NCI-H2107 treated with DMSO at 0.1 percent for 48 hours (cell line): ENCODE results near the gene ZHX3.

Source experiments
- DNase-seq: peaks from one replicate; lab custom pipeline; 2025; ENCODE audit not compliant: unreplicated experiment; lab: John Stamatoyannopoulos, UW

Gene ZHX3

GRCh38 chr20:41231136-41231535, 86.4 kb downstream of the ZHX3 start:
- no peak for DNase-seq

GRCh38 chr20:41230136-41230535, 87.4 kb downstream of the ZHX3 start:
- no peak for DNase-seq

- DNase-seq: no peak
These were observed 88.3 kb downstream of the ZHX3 start for GRCh38 chr20:41229259-41229658.

- no peak for DNase-seq
These were observed 88.7 kb downstream of the ZHX3 start for GRCh38 chr20:41228858-41229257.

GRCh38 chr20:41226426-41226825, 91.1 kb downstream of the ZHX3 start:
- DNase-seq: no peak

- no peak for DNase-seq
These were observed 92.4 kb downstream of the ZHX3 start for GRCh38 chr20:41225091-41225490.

- DNase-seq: no peak
These were observed 93.2 kb downstream of the ZHX3 start for GRCh38 chr20:41224281-41224680.

- no peak for DNase-seq
These were observed 94.4 kb downstream of the ZHX3 start for GRCh38 chr20:41223112-41223511.

- DNase-seq: no peak
These were observed 94.8 kb downstream of the ZHX3 start for GRCh38 chr20:41222703-41223102.

GRCh38 chr20:41222296-41222695, 95.2 kb downstream of the ZHX3 start:
- no peak for DNase-seq

- DNase-seq: no peak
These were observed 95.8 kb downstream of the ZHX3 start for GRCh38 chr20:41221614-41222218.

- DNase-seq: no peak
These were observed 97.7 kb downstream of the ZHX3 start for GRCh38 chr20:41219824-41220223.

GRCh38 chr20:41218466-41218865, 99.1 kb downstream of the ZHX3 start:
- DNase-seq: no peak

GRCh38 chr20:41217422-41217821, 100.1 kb downstream of the ZHX3 start:
- DNase-seq: no peak

GRCh38 chr20:41214666-41215065, 102.9 kb downstream of the ZHX3 start:
- no peak for DNase-seq

- no peak for DNase-seq
These were observed 103.3 kb downstream of the ZHX3 start for GRCh38 chr20:41214202-41214601.

GRCh38 chr20:41213150-41213820, 104.2 kb downstream of the ZHX3 start:
- DNase-seq: no peak

GRCh38 chr20:41205313-41205712, 112.2 kb downstream of the ZHX3 start:
- DNase-seq: no peak

- DNase-seq: no peak
These were observed 112.9 kb downstream of the ZHX3 start for GRCh38 chr20:41204304-41205265.

GRCh38 chr20:41203660-41204059, 113.9 kb downstream of the ZHX3 start:
- DNase-seq: no peak

- no peak for DNase-seq
These were observed 115.1 kb downstream of the ZHX3 start for GRCh38 chr20:41202426-41202825.

- DNase-seq: no peak
These were observed 115.8 kb downstream of the ZHX3 start for GRCh38 chr20:41201760-41202159.
